B cell (primary cell): ENCODE measurements around the gene NAIF1. TPM values are rescaled to one million over a fixed set of nuclear protein-coding genes. Genes with fewer than 3 reads are reported as not detected.

Experiments used
- ATAC-seq: fragments of 200-7000 bp; cut with Tn5 transposase; one replicate; pipeline ENCODE4 v1.10.0; 2021; ENCODE audit warnings: low read depth, mild to moderate bottlenecking, moderate number of reproducible peaks, moderate library complexity
- CTCF ChIA-PET: fragments of 350-600 bp; sonication (Branson Sonifier 250); formaldehyde crosslinking; loops from one replicate; lab custom pipeline; 2021; ENCODE audit warnings: antibody characterized with exemption, inconsistent platforms; lab: Charles Lee
- POLR2A ChIA-PET: fragments of 350-600 bp; sonication (Branson Sonifier 250); formaldehyde crosslinking; loops from one replicate; lab custom pipeline; 2021; ENCODE audit warnings: antibody characterized with exemption; lab: Charles Lee
- DNase-seq: peaks from one replicate; pipeline ENCODE4 v3.0.0; 2013
- H2AFZ ChIP-seq: 2 replicates; pipeline ENCODE4 v1.6.1; 2012; ENCODE audit warnings: mild to moderate bottlenecking, low read depth, low read length; ENCODE audit not compliant: insufficient read depth, poor library complexity, severe bottlenecking
- H3K27ac ChIP-seq, 2 donors: 1 replicate in 1 of 2; 2 replicates in 1 of 2; pipeline ENCODE4 v1.5.1; 2012 to 2013; ENCODE audit warnings: low read length in 2 of 2, mild to moderate bottlenecking in 2 of 2, moderate library complexity in 1 of 2
- H3K27me3 ChIP-seq, 4 experiments: fragments of 200-600 bp in 1 of 4; sonication (generic) in 1 of 4; replicated peaks in 1 of 4; 1 replicate in 2 of 4; 2 replicates in 2 of 4; pipeline versions ENCODE4 v1.6.1 to v1.7.0; 2013 to 2016; ENCODE audit warnings: low read length in 3 of 4, mild to moderate bottlenecking in 2 of 4, mixed read lengths in 1 of 4, moderate library complexity in 1 of 4; ENCODE audit not compliant: insufficient read depth in 4 of 4, control insufficient read depth in 3 of 4; ENCODE audit errors: control extremely low read depth in 1 of 4
- H3K36me3 ChIP-seq, 2 experiments: replicated peaks in 1 of 2; 1 replicate in 1 of 2; 2 replicates in 1 of 2; pipeline versions ENCODE4 v1.6.1 to v1.7.1; 2013; ENCODE audit warnings: low read length in 1 of 2; ENCODE audit not compliant: insufficient read depth in 2 of 2, control insufficient read depth in 1 of 2; ENCODE audit errors: control extremely low read depth in 1 of 2, extremely low read depth in 1 of 2
- H3K4me1 ChIP-seq, 2 donors: fragments of 200-600 bp in 1 of 2; sonication (generic) in 1 of 2; 1 replicate in 1 of 2; 2 replicates in 1 of 2; pipeline versions ENCODE4 v1.5.1 to v1.6.1; 2013 to 2017; ENCODE audit warnings: low read length in 2 of 2; ENCODE audit not compliant: control insufficient read depth in 2 of 2, insufficient read depth in 2 of 2
- H3K4me2 ChIP-seq: replicated peaks from 2 replicates; pipeline ENCODE3; 2012; ENCODE audit warnings: mild to moderate bottlenecking, low read depth, low read length; ENCODE audit not compliant: poor library complexity, severe bottlenecking
- H3K4me3 ChIP-seq, 5 experiments: fragments of 200-600 bp in 1 of 5; sonication (generic) in 1 of 5; 1 replicate in 3 of 5; 2 replicates in 2 of 5; pipeline versions ENCODE4 v1.5.1 to v1.7.0; 2011 to 2016; ENCODE audit warnings: low read length in 4 of 5, mild to moderate bottlenecking in 4 of 5, low read depth in 2 of 5, control low read depth in 1 of 5, moderate library complexity in 1 of 5; ENCODE audit not compliant: insufficient read depth in 1 of 5; ENCODE audit errors: control extremely low read depth in 1 of 5, extremely low read depth in 1 of 5
- H3K79me2 ChIP-seq: fragments of 200-600 bp; sonication (generic); one replicate; pipeline ENCODE4 v1.6.0; 2016; ENCODE audit warnings: low read length; ENCODE audit not compliant: control insufficient read depth, insufficient read depth
- H3K9ac ChIP-seq: fragments of 200-600 bp; sonication (generic); 2 replicates; pipeline ENCODE4 v1.6.1; 2017; ENCODE audit warnings: mild to moderate bottlenecking, low read length, moderate library complexity
- H3K9me3 ChIP-seq, 3 donors: one replicate each; pipeline versions ENCODE4 v1.6.1 to v1.7.1; 2013; ENCODE audit warnings: low read length in 2 of 3; ENCODE audit not compliant: control insufficient read depth in 2 of 3, insufficient read depth in 1 of 3; ENCODE audit errors: control extremely low read depth in 1 of 3
- H4K20me1 ChIP-seq: 2 replicates; pipeline ENCODE4 v1.6.0; 2012; ENCODE audit warnings: mild to moderate bottlenecking, low read length; ENCODE audit not compliant: insufficient read depth, control insufficient read depth, poor library complexity, severe bottlenecking
- H3K27ac Mint-ChIP-seq: one replicate; pipeline ENCODE4 v1.8.0; 2021; ENCODE audit warnings: mixed read lengths
- H3K27me3 Mint-ChIP-seq: one replicate; pipeline ENCODE4 v1.8.0; 2021; ENCODE audit warnings: mixed read lengths
- H3K4me1 Mint-ChIP-seq: one replicate; pipeline ENCODE4 v1.8.0; 2021; ENCODE audit warnings: mixed read lengths
- H3K4me3 Mint-ChIP-seq: one replicate; pipeline ENCODE4 v1.8.0; 2021; ENCODE audit warnings: mixed read lengths
- H3K9me3 Mint-ChIP-seq: one replicate; pipeline ENCODE4 v1.8.0; 2022; ENCODE audit warnings: mixed read lengths; ENCODE audit not compliant: insufficient read depth
- CTCF ChIP-seq: fragments of 200-600 bp; IDR thresholded peaks from one replicate; pipeline ENCODE4 v1.8.0; 2022; ENCODE audit warnings: antibody characterized with exemption, mild to moderate bottlenecking
- EZH2 ChIP-seq: IDR thresholded peaks from 2 replicates; pipeline ENCODE4 v1.6.1; 2012; ENCODE audit warnings: borderline replicate concordance, low read depth, mild to moderate bottlenecking, moderate library complexity, low read length; ENCODE audit not compliant: insufficient read depth, poor library complexity, severe bottlenecking
- WGBS: methylation state at CpG from one replicate; pipeline ENCODE4 v1.1.5; 2013; ENCODE audit warnings: missing lambda C conversion rate; ENCODE audit not compliant: insufficient coverage; 5-methylcytosine and 5-hydroxymethylcytosine counted together
- intact Hi-C: fragments of 100-400 bp; cut with micrococcal nuclease; formaldehyde crosslinking; loops from one replicate; pipeline ENCODE4 v1.10.0; 2022
- polyA plus RNA-seq: library from polyadenylated mRNA; depleted of rRNA; stranded (reverse); fragments of >200 nt; gene quantifications from 2 replicates; pipeline ENCODE4 v1.2.3, GENCODE V29; 2012
- total RNA-seq, 2 donors: library from RNA; stranded (reverse); fragments of 120-200 nt in 1 of 2; gene quantifications; 1 replicate in 1 of 2; 2 replicates in 1 of 2; pipeline versions ENCODE4 v1.2.3 to v1.2.4, GENCODE V29; 2013 to 2022

Gene NAIF1
- total and polyA plus RNA-seq, 2 donors (not counting 1 experiment from before 2014, with no cell fraction given): 11.4 to 16.6 TPM

DNA sequence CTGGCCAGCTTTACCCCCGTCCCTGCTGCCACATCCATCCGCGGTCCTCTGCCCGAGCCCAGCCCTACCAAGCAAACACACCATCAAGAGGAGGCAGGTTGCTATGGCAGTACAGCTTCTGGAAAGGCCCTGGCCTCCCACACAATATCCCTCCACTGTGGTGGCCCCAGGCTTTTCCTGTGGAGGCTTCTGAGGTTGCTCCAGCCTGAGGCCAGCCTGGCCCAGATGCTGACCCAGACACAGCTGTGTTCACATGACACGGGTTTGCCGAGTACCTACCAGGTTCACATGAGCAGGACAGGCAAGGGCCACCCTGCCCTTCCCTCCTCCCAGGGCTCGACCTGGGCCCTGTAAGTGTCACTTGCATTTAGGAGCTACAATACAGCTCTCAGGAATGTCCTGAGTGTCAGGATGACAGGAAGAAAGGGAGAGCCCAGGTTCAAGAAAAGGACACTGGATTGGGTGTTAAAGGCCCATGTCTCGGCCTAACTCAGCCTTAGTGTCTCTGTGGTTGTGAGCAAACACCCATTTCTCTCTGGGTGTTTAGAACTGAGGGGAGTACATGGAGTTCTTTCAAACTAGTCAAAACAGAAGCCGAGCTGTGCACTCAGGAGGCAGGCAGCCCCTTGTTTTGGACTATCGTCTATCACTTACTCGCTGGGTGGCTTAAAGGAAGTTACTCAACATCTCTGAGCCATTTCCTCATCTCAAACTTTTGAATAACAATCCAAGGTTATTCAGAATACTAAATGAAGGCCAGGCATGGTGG, 40.2 kb downstream of the NAIF1 start:
- 55% methylated on average over 10 of the region's 11 CpGs for WGBS
- peak overlapping the region in 1 of 5 experiments; percentile 22 for H3K4me3 ChIP-seq
- peak overlapping the region; percentile 50 for H3K4me2 ChIP-seq
- peak overlapping the region; percentile 2 for H2AFZ ChIP-seq
- Mint-ChIP-seq H3K27ac (peak overlapping the region; percentile 96), H3K27me3 (no peaks in the 10 kb centered on the region), H3K4me1 (peaks cover 78% of the 10 kb centered on the region), H3K4me3 (peak overlapping the region; percentile 81), H3K9me3 (no peaks in the 10 kb centered on the region)
- no peaks in the 10 kb centered on the region for H3K79me2 ChIP-seq
- H3K36me3 ChIP-seq: no peaks in the 10 kb centered on the region
- peak overlapping the region; percentile 1 for H3K9ac ChIP-seq
- intact Hi-C loops: loop anchor here (1.0 to 5.0 kb wide), 4 partner anchors 8 to 43 kb away; partner anchors contain the start of genes NAIF1 and SLC25A25
- TF ChIP-seq EZH2 (no peak), CTCF (no peak)
- peak; percentile 4 for ATAC-seq
- POLR2A ChIA-PET: interaction anchor here (0.6 to 12.8 kb wide), 14 partner anchors 7 to 1862 kb away, joined by 3 to 212 read pairs (median 6); partner anchors contain the start of gene EEIG1
- no peak for DNase-seq
- H3K27me3 ChIP-seq: no peaks in the 10 kb centered on the region
- CTCF ChIA-PET: interaction anchor here (0.7 to 13.5 kb wide), 8 partner anchors 8 to 88 kb away, joined by 3 to 282 read pairs (median 28); partner anchors contain the start of gene EEIG1
- peak overlapping the region; percentile 88 to 100 for H3K27ac ChIP-seq
- H3K9me3 ChIP-seq: no peaks in the 10 kb centered on the region
- no peaks in the 10 kb centered on the region for H4K20me1 ChIP-seq
- peaks cover 73 to 94% of the 10 kb centered on the region in 2 donors for H3K4me1 ChIP-seq
